HG03108 (cell line): Measurements from ENCODE around the gene PHTF1.

Experiments used
- ATAC-seq: cut with Tn5 transposase; IDR thresholded peaks from one replicate; pipeline ENCODE4 v1.9.1; 2021; ENCODE audit warnings: moderate library complexity; ENCODE audit not compliant: unreplicated experiment

Gene PHTF1

GRCh38 chr1:113759333-113760101 is at the start of gene PHTF1:
TSS of gene PHTF1 (minus strand) at chr1:113759486. CDS start at chr1:113758703, 783 bp downstream.
- peak; percentile 82 for ATAC-seq

GRCh38 chr1:113808450-113809195 is 49.3 kb upstream of the PHTF1 start:
- ATAC-seq = no peak

DNA sequence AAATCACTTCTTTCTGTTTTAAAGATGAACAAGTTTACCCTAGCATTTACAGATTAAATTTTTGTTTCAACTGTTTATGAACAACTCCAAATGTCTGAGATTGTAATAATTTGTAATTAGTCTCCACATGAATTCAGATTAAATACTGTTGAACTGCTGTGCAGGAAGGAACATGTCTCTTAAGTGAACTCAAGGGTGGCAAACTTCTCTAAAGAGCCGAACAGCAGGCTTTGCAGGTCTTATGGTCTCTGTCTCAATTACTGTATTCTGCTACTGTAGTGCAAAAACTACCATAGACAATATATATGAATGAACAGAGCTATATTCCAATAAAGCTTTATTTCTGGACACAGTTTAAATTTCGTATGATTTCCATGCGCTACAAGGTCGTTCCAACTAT is 46.4 kb upstream of the PHTF1 start:
- ATAC-seq = no peak

DNA sequence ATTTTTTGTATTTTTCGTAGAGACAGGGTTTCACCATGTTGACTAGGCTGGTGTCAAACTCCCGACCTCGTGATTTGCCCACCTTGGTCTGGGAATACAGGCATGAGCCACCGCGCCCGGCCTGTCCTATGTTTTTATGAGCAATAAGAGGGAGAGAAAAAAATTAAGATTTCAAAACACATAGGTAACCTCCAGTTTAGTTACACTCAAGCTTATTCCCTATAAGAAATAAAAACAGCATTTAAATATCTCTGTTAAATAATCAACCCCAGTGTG is 45.9 kb upstream of the PHTF1 start:
- no peak for ATAC-seq

GRCh38 chr1:113804421-113805255 is 45.4 kb upstream of the PHTF1 start:
- ATAC-seq = no peak

DNA sequence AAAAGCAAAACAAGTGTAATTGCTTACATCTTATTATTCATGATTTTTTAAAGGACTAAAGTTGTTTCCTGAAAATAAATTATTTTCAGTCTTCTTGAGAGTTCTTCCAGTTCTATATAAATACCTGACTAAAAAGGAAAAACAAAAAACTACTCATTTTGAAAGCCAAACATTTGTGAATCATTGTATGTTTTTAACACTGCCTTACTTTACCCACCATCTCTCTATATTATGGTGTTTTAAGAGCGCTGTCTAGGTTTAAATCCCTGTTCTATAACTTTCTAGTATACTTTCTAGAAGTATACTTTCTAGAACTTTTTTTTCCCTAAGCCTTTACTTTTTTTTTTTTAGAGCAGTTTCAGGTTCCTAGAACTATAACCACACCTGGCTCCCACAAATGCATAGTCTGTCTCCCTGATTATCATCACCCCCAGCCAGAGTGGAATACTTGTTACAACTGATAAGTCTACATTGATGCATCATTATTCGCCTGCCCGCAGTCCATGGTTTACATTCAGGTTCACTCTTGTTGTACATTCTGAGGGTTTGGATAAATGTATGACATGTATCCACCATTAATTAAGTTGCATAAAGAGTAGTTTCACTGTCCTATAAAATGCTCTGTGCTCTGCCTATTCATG is 43.2 kb upstream of the PHTF1 start:
- ATAC-seq = no peak

GRCh38 chr1:113800487-113800886 is 41.2 kb upstream of the PHTF1 start:
- no peak for ATAC-seq

DNA sequence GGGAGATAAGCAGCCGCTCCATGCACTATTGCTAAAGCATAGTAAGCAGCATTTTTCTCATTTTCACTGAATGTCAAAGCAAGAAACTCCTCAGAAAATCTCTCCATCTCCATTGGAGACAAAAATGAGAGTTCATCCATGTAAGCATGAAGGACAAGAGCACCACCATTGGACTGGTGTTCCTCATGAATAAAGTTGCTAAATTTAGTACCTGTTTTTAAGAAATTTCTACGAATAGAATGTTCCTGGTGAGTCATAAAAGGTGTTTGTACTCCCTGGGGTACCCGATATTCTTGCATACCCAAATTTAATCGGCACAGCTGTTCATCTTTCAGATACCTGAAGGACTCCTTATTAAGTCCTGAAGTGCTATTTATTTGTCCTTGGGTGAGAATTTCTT is 38.2 kb upstream of the PHTF1 start:
- ATAC-seq = no peak

DNA sequence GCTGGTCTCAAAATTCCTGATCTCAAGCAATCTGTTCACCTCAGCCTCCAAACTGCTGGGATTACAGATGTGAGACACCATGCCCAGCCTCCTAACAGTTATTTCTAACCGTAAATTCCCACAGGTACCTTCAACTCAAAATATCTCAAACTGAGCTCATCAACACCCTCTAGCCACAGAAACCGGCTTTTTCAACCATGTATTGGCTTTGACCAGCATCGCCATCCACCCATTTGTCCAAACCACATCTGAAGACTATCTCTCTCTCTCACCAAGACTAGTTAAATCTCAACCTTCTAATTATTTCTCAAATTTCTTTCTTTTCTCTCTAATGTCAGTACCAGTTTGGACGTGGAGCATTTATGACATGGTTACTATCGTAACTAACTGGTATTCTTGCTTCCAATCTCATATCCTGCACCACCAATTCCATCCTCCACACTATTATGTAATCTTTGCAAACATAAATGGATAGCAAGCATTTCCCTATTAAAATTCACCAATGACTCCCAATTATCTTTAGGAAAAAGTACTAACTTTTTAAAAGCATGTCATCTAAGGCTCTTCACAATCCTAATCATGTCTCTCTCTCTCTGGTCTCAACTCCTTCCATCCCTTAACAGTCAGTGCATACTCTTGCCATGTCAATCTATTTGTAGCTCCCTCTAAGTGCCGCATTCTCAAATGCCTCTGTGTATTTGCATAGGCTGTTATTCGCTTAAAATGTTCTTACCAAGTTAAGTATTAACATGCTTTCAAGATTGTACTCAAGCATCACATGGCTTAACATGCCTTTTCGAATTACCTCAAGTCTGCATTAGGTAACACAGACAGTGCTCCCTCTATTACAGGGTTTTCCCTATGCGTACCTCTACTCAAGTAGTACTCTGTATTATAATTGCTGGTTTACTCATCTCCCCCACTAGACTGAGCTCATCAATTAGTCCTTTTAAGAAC is 34.9 kb upstream of the PHTF1 start:
- no peak for ATAC-seq

- ATAC-seq = no peak
Measured at GRCh38 chr1:113792986-113793385, 33.7 kb upstream of the PHTF1 start.

- ATAC-seq = no peak
Measured at GRCh38 chr1:113792471-113792870, 33.2 kb upstream of the PHTF1 start.

DNA sequence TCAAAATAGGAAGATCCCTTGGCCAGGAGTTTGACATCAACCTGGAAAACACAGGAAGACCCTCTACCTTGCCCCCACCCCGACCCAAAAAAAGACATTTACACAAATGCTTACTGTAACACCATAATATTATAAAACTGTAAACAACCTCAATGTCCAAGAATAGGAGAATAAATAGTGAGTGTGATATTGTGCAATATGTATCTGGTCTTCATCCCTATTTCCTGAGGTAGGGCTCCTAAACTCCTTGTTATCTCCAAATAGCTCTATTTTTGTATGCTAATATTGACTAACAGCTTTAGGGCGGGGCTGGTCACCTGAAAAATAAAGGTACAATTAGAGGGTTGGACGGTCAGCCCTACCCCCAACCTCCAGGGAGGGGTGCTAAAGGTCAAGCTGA is 29.5 kb upstream of the PHTF1 start:
- no peak for ATAC-seq

DNA sequence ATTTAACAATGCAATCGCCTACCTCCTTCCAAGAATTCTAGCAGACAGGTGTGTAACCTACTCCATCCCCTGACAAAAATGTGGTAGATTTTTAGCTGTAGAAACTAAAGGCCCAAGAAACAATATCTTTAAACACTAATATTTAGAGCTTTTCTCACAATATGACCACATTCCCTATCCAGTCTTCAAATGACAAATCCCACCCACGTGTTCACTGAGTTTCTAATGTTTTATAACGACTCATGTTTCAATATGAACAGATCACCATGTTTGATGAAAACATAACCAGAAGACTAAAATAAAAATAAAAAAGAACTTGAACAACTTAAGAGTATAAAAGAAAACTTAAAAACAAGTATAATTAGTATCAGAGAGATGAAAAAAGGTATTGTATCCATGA is 28.4 kb upstream of the PHTF1 start:
- no peak for ATAC-seq

GRCh38 chr1:113786069-113786468 is 26.8 kb upstream of the PHTF1 start:
- no peak for ATAC-seq

DNA sequence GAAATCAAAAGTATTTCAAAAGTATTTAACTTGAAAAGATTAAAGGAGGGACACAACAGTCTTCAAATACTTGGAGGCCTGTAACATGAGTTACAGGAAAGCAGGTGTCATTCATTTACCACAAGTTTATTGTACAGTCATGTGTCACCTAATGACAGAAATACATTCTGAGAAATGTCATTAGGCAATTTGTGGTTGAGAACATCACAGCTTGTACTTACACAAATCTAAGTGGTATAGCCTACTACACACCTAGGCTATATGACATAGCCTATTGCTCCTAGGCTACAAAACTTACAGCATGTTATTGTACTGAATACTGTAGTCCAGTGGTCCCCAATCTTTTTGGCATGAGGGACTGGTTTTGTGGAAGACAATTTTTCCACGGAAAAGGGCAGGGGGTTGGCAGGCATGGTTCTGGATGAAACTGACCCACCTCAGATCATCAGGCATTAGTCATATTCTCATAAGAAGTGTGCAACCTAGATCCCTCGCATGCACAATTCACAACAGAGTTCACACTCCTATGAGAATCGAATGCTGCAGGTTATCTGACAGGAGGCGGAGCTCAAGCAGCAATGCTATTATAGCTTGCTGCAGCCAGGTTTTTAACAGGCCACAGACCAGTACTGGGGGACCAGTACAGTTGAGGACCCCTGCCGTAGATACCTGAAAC is 25.0 kb upstream of the PHTF1 start:
- ATAC-seq = peak; percentile 52

DNA sequence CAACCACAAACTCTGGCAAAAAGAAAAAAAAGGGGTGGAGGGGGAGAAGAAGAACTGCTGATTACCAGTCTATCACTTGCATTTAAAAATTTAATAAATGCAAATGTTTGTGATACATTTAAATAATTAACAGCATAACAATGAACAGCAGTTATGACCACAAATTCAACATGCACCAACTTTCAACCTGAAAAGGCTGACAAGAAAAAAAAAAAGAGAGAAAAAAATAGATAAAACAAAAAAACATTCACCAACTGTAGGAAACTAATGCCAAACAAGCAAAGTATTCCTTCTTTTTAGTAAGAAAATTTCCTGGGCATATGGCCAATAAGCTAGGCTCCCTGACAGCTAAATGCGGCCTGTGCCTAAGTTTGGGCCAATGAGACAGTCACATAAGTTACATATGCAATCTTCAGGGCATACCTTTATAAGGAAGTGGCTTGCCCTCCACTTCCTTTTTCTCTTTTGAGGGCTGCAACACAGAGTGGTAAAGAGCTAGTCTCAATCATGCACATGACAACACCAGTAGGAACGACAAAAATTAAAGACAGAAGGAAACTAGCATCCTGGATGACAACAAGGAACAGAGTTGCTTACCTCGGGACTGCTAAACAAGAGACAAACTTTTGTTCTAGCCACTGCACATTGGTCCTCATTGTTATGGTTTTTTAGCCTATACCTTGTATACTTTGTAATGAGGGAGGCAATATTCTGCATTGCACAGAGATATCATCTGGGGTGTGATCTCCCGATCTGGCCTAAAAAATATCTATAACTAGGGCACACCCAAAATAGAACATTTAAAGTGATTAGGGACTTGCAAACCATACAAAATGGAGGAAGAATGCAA is 24.2 kb upstream of the PHTF1 start:
- ATAC-seq = peak; percentile 75

GRCh38 chr1:113782406-113782805 is 23.1 kb upstream of the PHTF1 start:
- no peak for ATAC-seq

- peak; percentile 50 for ATAC-seq
Measured at GRCh38 chr1:113780374-113781146, 21.3 kb upstream of the PHTF1 start.
